ENCODE measurements around the gene C5orf58.

DNA sequence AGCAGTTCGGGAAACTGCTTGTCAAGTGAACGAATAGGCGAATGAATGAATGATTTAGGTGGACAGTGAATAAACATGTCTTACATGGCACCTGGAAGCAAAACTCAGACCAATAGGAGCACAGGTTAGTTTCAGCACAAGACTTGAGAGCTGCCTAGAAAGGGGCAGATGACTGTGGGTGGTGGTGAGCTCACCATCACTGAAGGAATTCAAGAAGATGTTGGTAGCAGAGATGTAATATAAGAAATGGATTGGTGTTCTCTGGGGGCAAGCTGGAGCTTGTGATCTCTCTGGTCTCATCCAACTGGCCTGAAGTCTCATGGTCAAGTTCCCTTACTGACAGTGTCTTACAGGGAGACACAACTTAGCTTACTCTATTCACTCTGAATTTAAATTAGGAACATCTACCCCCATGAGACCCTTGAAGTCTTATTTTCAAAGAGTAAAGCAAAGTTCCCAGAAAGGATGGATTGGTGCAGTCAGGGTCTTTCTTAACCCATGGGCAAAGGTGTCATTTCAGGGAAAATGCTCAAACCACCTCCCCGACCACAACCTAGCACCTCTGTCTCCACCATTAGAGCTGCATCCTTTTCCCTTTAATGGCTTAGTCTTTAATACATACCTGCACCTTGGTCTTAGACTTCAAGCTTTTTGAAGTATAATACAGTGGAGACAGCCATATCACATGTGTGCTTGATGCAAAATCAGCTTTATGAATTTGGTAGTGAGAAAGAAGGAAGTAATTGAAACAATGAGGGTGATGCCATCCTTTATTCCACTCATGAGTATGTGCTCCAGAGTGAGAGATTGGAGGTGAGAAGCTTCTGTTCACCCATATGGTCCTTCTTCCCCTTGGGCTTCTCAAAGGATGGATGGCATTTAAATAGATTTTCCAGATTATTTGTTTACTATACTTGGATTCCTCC is 59.7 kb downstream of the C5orf58 start:
- TF ChIP-seq SP2 (tag by site-specific recombination; IDR thresholded peaks at IDR 0.05) (no peak), TCF7L2 (IDR thresholded peaks at IDR 0.05; ENCODE audit: borderline replicate concordance, low read depth, low read length) (no peak), ZEB2 (tag by site-specific recombination; IDR thresholded peaks at IDR 0.05) (no peak)
- TF ChIP-seq, protein P1, sequence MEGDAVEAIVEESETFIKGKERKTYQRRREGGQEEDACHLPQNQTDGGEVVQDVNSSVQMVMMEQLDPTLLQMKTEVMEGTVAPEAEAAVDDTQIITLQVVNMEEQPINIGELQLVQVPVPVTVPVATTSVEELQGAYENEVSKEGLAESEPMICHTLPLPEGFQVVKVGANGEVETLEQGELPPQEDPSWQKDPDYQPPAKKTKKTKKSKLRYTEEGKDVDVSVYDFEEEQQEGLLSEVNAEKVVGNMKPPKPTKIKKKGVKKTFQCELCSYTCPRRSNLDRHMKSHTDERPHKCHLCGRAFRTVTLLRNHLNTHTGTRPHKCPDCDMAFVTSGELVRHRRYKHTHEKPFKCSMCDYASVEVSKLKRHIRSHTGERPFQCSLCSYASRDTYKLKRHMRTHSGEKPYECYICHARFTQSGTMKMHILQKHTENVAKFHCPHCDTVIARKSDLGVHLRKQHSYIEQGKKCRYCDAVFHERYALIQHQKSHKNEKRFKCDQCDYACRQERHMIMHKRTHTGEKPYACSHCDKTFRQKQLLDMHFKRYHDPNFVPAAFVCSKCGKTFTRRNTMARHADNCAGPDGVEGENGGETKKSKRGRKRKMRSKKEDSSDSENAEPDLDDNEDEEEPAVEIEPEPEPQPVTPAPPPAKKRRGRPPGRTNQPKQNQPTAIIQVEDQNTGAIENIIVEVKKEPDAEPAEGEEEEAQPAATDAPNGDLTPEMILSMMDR (tag by site-specific recombination; IDR thresholded peaks at IDR 0.05), result no peak
- TF ChIP-seq, protein P2, sequence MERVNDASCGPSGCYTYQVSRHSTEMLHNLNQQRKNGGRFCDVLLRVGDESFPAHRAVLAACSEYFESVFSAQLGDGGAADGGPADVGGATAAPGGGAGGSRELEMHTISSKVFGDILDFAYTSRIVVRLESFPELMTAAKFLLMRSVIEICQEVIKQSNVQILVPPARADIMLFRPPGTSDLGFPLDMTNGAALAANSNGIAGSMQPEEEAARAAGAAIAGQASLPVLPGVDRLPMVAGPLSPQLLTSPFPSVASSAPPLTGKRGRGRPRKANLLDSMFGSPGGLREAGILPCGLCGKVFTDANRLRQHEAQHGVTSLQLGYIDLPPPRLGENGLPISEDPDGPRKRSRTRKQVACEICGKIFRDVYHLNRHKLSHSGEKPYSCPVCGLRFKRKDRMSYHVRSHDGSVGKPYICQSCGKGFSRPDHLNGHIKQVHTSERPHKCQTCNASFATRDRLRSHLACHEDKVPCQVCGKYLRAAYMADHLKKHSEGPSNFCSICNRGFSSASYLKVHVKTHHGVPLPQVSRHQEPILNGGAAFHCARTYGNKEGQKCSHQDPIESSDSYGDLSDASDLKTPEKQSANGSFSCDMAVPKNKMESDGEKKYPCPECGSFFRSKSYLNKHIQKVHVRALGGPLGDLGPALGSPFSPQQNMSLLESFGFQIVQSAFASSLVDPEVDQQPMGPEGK (tag by site-specific recombination; IDR thresholded peaks at IDR 0.05), result no peak
